ENCODE data around the gene ABHD15. TPM values are rescaled to one million over a fixed set of nuclear protein-coding genes. Genes with fewer than 3 reads are reported as not detected.

Gene ABHD15
- total and polyA plus RNA-seq, 9 of the 15 experiments (the other 6 are each of a cell fraction or from before 2014, with no cell fraction given) = 0.85 to 4.2 (median 2.1) TPM

GRCh38 chr17:29593591-29594518, 27.0 kb upstream of the ABHD15 start (continued):
- TF ChIP-seq PRDM10 (IDR thresholded peaks at IDR 0.05; ENCODE audit: partially characterized antibody) (no peak), ETV6 (IDR thresholded peaks at IDR 0.05; ENCODE audit: borderline replicate concordance in 1 of 2, low read depth in 2 of 2, low read length in 1 of 2) (no peak), ETV6 (CRISPR knock-in tag; IDR thresholded peaks at IDR 0.05; ENCODE audit: borderline replicate concordance) (no peak; the same call in 1 of the 2 replicates), ZNF551 (CRISPR knock-in tag; IDR thresholded peaks at IDR 0.05) (no peak), GTF3C2 (IDR thresholded peaks at IDR 0.05; ENCODE audit: borderline replicate concordance, extremely low read depth, insufficient read length) (no peak), ZBED1 (IDR thresholded peaks at IDR 0.05) (no peak), ZNF23 (CRISPR knock-in tag; IDR thresholded peaks at IDR 0.05) (no peak), LARP7 (IDR thresholded peaks at IDR 0.05) (no peak), ZNF184 (CRISPR knock-in tag; IDR thresholded peaks at IDR 0.05) (peak; percentile 72), CBX2 (IDR thresholded peaks at IDR 0.05; ENCODE audit: insufficient read depth, low read length, poor library complexity, severe bottlenecking) (no peak), ZNF583 (CRISPR knock-in tag; IDR thresholded peaks at IDR 0.05) (no peak), TEAD4 (IDR thresholded peaks at IDR 0.05; ENCODE audit: low read length) (no peak), TEAD4 (CRISPR knock-in tag; IDR thresholded peaks at IDR 0.05; ENCODE audit: borderline replicate concordance) (peak; percentile 91; the same call in 1 of the 2 replicates), ARID4B (CRISPR knock-in tag; IDR thresholded peaks at IDR 0.05) (peak; percentile 99), BMI1 (IDR thresholded peaks at IDR 0.05; ENCODE audit: low read length) (no peak), SMARCC2 (IDR thresholded peaks at IDR 0.05; ENCODE audit: low read depth) (no peak), JUNB (CRISPR knock-in tag; conservative IDR thresholded peaks at IDR 0.05) (no peak)
